ENCODE results near the gene NPB.

The NPB gene

GRCh38 chr17:81869221-81870130 is 32.6 kb upstream of the NPB start:
- Histone ChIP-seq H3K4me3 (ENCODE audit: low read length) (no peak overlapping the region), H3K79me2 (ENCODE audit: control insufficient read depth, insufficient read depth, low read length) (peaks cover 8% of the 10 kb centered on the region), H3K79me1 (ENCODE audit: low read length) (peaks cover 6% of the 10 kb centered on the region), H3K27ac (ENCODE audit: low read depth, low read length) (peak overlapping the region; percentile 95), H2AK5ac (ENCODE audit: low read length) (no peak overlapping the region), H3K56ac (ENCODE audit: low read length) (peak overlapping the region; percentile 96), H3K36me3 (ENCODE audit: control insufficient read depth, insufficient read depth, low read length) (peaks cover 2% of the 10 kb centered on the region), H3K4me1 (ENCODE audit: control insufficient read depth, low read depth, low read length) (no peaks in the 10 kb centered on the region), H3K23ac (ENCODE audit: low read length) (peak overlapping the region; percentile 86), H4K8ac (ENCODE audit: low read depth, low read length) (no peak overlapping the region), H3K18ac (ENCODE audit: low read length) (no peak overlapping the region), H3K27me3 (ENCODE audit: insufficient read depth, low read length, poor library complexity) (no peaks in the 10 kb centered on the region), H3K4me2 (ENCODE audit: low read length) (peak overlapping the region; percentile 61), H3K4ac (ENCODE audit: low read depth, low read length) (no peak overlapping the region), H2BK15ac (replicated peaks; ENCODE audit: low read depth) (no peak overlapping the region), H2BK120ac (ENCODE audit: low read depth, low read length) (no peak overlapping the region), H2BK5ac (ENCODE audit: low read length) (no peak overlapping the region), H3K9ac (ENCODE audit: low read length) (peak overlapping the region; percentile 97), H4K5ac (ENCODE audit: low read length) (no peak overlapping the region)
- no CpG with 5 or more reads among the region's 52 CpGs for WGBS (ENCODE audit: extremely low coverage, insufficient coverage, low lambda C conversion rate)
- DNase-seq, result peak; percentile 70

GRCh38 chr17:81870131-81870980 is 31.7 kb upstream of the NPB start:
- Histone ChIP-seq H4K5ac (ENCODE audit: low read length) (no peak overlapping the region), H3K18ac (ENCODE audit: low read length) (peak overlapping the region; percentile 82), H2BK15ac (replicated peaks; ENCODE audit: low read depth) (no peak overlapping the region), H3K36me3 (ENCODE audit: control insufficient read depth, insufficient read depth, low read length) (peaks cover 2% of the 10 kb centered on the region), H3K4me2 (ENCODE audit: low read length) (peak overlapping the region; percentile 61), H2BK5ac (ENCODE audit: low read length) (no peak overlapping the region), H3K27ac (ENCODE audit: low read depth, low read length) (peak overlapping the region; percentile 95), H3K79me2 (ENCODE audit: control insufficient read depth, insufficient read depth, low read length) (peaks cover 8% of the 10 kb centered on the region), H2AK5ac (ENCODE audit: low read length) (peak overlapping the region; percentile 58), H3K56ac (ENCODE audit: low read length) (peak overlapping the region; percentile 96), H4K8ac (ENCODE audit: low read depth, low read length) (peak overlapping the region; percentile 43), H3K79me1 (ENCODE audit: low read length) (peaks cover 6% of the 10 kb centered on the region), H3K23ac (ENCODE audit: low read length) (peak overlapping the region; percentile 89), H3K9ac (ENCODE audit: low read length) (peak overlapping the region; percentile 97), H3K4ac (ENCODE audit: low read depth, low read length) (peak overlapping the region; percentile 97), H3K4me1 (ENCODE audit: control insufficient read depth, low read depth, low read length) (no peaks in the 10 kb centered on the region), H3K4me3 (ENCODE audit: low read length) (peak overlapping the region; percentile 86), H3K27me3 (ENCODE audit: insufficient read depth, low read length, poor library complexity) (no peaks in the 10 kb centered on the region), H2BK120ac (ENCODE audit: low read depth, low read length) (peak overlapping the region; percentile 28)
- DNase-seq, result peak; percentile 64
- no CpG with 5 or more reads among the region's 65 CpGs for WGBS (ENCODE audit: extremely low coverage, insufficient coverage, low lambda C conversion rate)

GRCh38 chr17:81870981-81871386 is 31.1 kb upstream of the NPB start, which contains the start of gene ARHGDIA:
ARHGDIA (minus strand) TSS chr17:81871337; CDS start chr17:81869930, 1,407 bp downstream.
- Histone ChIP-seq H3K18ac (ENCODE audit: low read length) (peak within 1 kb of the TSS; percentile 96), H3K23ac (ENCODE audit: low read length) (peak within 1 kb of the TSS; percentile 100), H3K4me3 (ENCODE audit: low read length) (peak within 1 kb of the TSS; percentile 89), H3K4me1 (ENCODE audit: control insufficient read depth, low read depth, low read length) (no peaks in the 10 kb centered on the region), H3K9ac (ENCODE audit: low read length) (peak within 1 kb of the TSS; percentile 97), H2BK5ac (ENCODE audit: low read length) (peak within 1 kb of the TSS; percentile 89), H2AK5ac (ENCODE audit: low read length) (peak within 1 kb of the TSS; percentile 93), H3K4me2 (ENCODE audit: low read length) (peak within 1 kb of the TSS; percentile 92), H4K8ac (ENCODE audit: low read depth, low read length) (peak within 1 kb of the TSS; percentile 43), H2BK15ac (replicated peaks; ENCODE audit: low read depth) (no peak within 1 kb of the TSS), H3K27ac (ENCODE audit: low read depth, low read length) (peak within 1 kb of the TSS; percentile 95), H3K27me3 (ENCODE audit: insufficient read depth, low read length, poor library complexity) (no peaks in the 10 kb centered on the region), H3K79me2 (ENCODE audit: control insufficient read depth, insufficient read depth, low read length) (peaks cover 8% of the 10 kb centered on the region), H3K79me1 (ENCODE audit: low read length) (peaks cover 5% of the 10 kb centered on the region), H4K5ac (ENCODE audit: low read length) (no peak within 1 kb of the TSS), H3K4ac (ENCODE audit: low read depth, low read length) (peak within 1 kb of the TSS; percentile 100), H3K36me3 (ENCODE audit: control insufficient read depth, insufficient read depth, low read length) (peaks cover 2% of the 10 kb centered on the region), H2BK120ac (ENCODE audit: low read depth, low read length) (peak within 1 kb of the TSS; percentile 28), H3K56ac (ENCODE audit: low read length) (peak within 1 kb of the TSS; percentile 98)
- WGBS (ENCODE audit: extremely low coverage, insufficient coverage, low lambda C conversion rate), result no CpG with 5 or more reads among the region's 64 CpGs
- no peak for DNase-seq

- no peak overlapping the region for H4K8ac ChIP-seq (ENCODE audit: low read depth, low read length)
- H3K27ac ChIP-seq (ENCODE audit: low read depth, low read length), result peak overlapping the region; percentile 94
- H2AK5ac ChIP-seq (ENCODE audit: low read length), result peak overlapping the region; percentile 93
- peaks cover 5% of the 10 kb centered on the region for H3K79me1 ChIP-seq (ENCODE audit: low read length)
- peaks cover 2% of the 10 kb centered on the region for H3K36me3 ChIP-seq (ENCODE audit: control insufficient read depth, insufficient read depth, low read length)
- H3K9ac ChIP-seq (ENCODE audit: low read length), result peak overlapping the region; percentile 95
- H3K56ac ChIP-seq (ENCODE audit: low read length), result peak overlapping the region; percentile 98
- peak overlapping the region; percentile 7 for H2BK120ac ChIP-seq (ENCODE audit: low read depth, low read length)
- H3K4me3 ChIP-seq (ENCODE audit: low read length), result peak overlapping the region; percentile 89
- H3K79me2 ChIP-seq (ENCODE audit: control insufficient read depth, insufficient read depth, low read length), result peaks cover 8% of the 10 kb centered on the region
- peak overlapping the region; percentile 100 for H3K23ac ChIP-seq (ENCODE audit: low read length)
- WGBS (ENCODE audit: extremely low coverage, insufficient coverage, low lambda C conversion rate), result no CpG with 5 or more reads among the region's 86 CpGs
- H3K27me3 ChIP-seq (ENCODE audit: insufficient read depth, low read length, poor library complexity), result no peaks in the 10 kb centered on the region
- peak; percentile 87 for DNase-seq
- peak overlapping the region; percentile 89 for H2BK5ac ChIP-seq (ENCODE audit: low read length)
- peak overlapping the region; percentile 96 for H3K18ac ChIP-seq (ENCODE audit: low read length)
- peak overlapping the region; percentile 100 for H3K4ac ChIP-seq (ENCODE audit: low read depth, low read length)
- no peaks in the 10 kb centered on the region for H3K4me1 ChIP-seq (ENCODE audit: control insufficient read depth, low read depth, low read length)
- no peak overlapping the region for H4K5ac ChIP-seq (ENCODE audit: low read length)
- H3K4me2 ChIP-seq (ENCODE audit: low read length), result peak overlapping the region; percentile 92
- H2BK15ac ChIP-seq (replicated peaks; ENCODE audit: low read depth), result no peak overlapping the region
Measured at GRCh38 chr17:81871387-81872230, 30.4 kb upstream of the NPB start.

GRCh38 chr17:81877569-81877968 is 24.5 kb upstream of the NPB start:
- H2BK15ac ChIP-seq (replicated peaks; ENCODE audit: low read depth), result no peak overlapping the region
- H3K4me1 ChIP-seq (ENCODE audit: control insufficient read depth, low read depth, low read length), result no peaks in the 10 kb centered on the region
- no peaks in the 10 kb centered on the region for H3K27me3 ChIP-seq (ENCODE audit: insufficient read depth, low read length, poor library complexity)
- no peak overlapping the region for H3K4me2 ChIP-seq (ENCODE audit: low read length)
- no peak overlapping the region for H3K56ac ChIP-seq (ENCODE audit: low read length)
- no CpG with 5 or more reads among the region's 5 CpGs for WGBS (ENCODE audit: extremely low coverage, insufficient coverage, low lambda C conversion rate)
- H3K4me3 ChIP-seq (ENCODE audit: low read length), result no peak overlapping the region
- H3K79me2 ChIP-seq (ENCODE audit: control insufficient read depth, insufficient read depth, low read length), result no peaks in the 10 kb centered on the region
- H3K4ac ChIP-seq (ENCODE audit: low read depth, low read length), result no peak overlapping the region
- DNase-seq, result no peak
- no peak overlapping the region for H2BK120ac ChIP-seq (ENCODE audit: low read depth, low read length)
- H3K27ac ChIP-seq (ENCODE audit: low read depth, low read length), result no peak overlapping the region
- H3K9ac ChIP-seq (ENCODE audit: low read length), result no peak overlapping the region
- H3K79me1 ChIP-seq (ENCODE audit: low read length), result no peaks in the 10 kb centered on the region
- no peak overlapping the region for H3K23ac ChIP-seq (ENCODE audit: low read length)
- no peak overlapping the region for H4K8ac ChIP-seq (ENCODE audit: low read depth, low read length)
- H2AK5ac ChIP-seq (ENCODE audit: low read length), result no peak overlapping the region
- H2BK5ac ChIP-seq (ENCODE audit: low read length), result no peak overlapping the region
- H3K18ac ChIP-seq (ENCODE audit: low read length), result no peak overlapping the region
- H4K5ac ChIP-seq (ENCODE audit: low read length), result no peak overlapping the region
- no peaks in the 10 kb centered on the region for H3K36me3 ChIP-seq (ENCODE audit: control insufficient read depth, insufficient read depth, low read length)

Measured in mesendoderm (in vitro differentiated cells).